Measurements from ENCODE around the gene METRNL.

- TF ChIP-seq CTCF (IDR thresholded peaks at IDR 0.05): no peak
- peak in 1 of 2 donors; percentile 19 for TF ChIP-seq POLR2AphosphoS5 (IDR thresholded peaks at IDR 0.05; ENCODE audit: insufficient read depth in 1 of 2, low read depth in 1 of 2)
- TF ChIP-seq POLR2A (IDR thresholded peaks at IDR 0.05): no peak
Measured at GRCh38 chr17:83097831-83098230, 18.4 kb downstream of the METRNL start.
